GM12878 (cell line): ENCODE measurements around the gene RFLNA. TPM values are rescaled to one million over a fixed set of nuclear protein-coding genes. Genes with fewer than 3 reads are reported as not detected.

ENCODE experiments used
- ATAC-seq: fragments of 200-7000 bp; cut with Tn5 transposase; 3 replicates; pipeline ENCODE4 v1.9.1; 2020; ENCODE audit warnings: mild to moderate bottlenecking, moderate library complexity
- BruUV-seq: library from RNA; stranded (reverse); fragments of 400-500 nt; replicated peaks from 2 replicates; lab custom pipeline; 2021; lab: Mats Ljungman, UMichigan
- CTCF ChIA-PET: fragments of 300-600 bp; sonication (Branson Sonifier 250); formaldehyde crosslinking; extraction: SDS; loops from one replicate; lab custom pipeline; 2021; ENCODE audit warnings: inconsistent platforms; lab: Yijun Ruan, JAX
- POLR2A ChIA-PET: fragments of 350-600 bp; formaldehyde crosslinking; extraction: SDS; loops from one replicate; lab custom pipeline; 2021; ENCODE audit warnings: inconsistent platforms; lab: Charles Lee
- RAD21 ChIA-PET: fragments of 300-600 bp; sonication (Branson Sonifier 250); formaldehyde crosslinking; loops from one replicate; lab custom pipeline; 2023; ENCODE audit warnings: antibody characterized with exemption; ENCODE audit not compliant: unreplicated experiment; lab: Charles Lee
- SMC1A ChIA-PET: fragments of 300-600 bp; sonication (Branson Sonifier 250); formaldehyde crosslinking; loops from one replicate; lab custom pipeline; 2023; ENCODE audit not compliant: unreplicated experiment, uncharacterized antibody; lab: Charles Lee
- DNase-seq: peaks from one replicate; pipeline ENCODE4 v3.0.0-alpha.2; 2011; ENCODE audit warnings: low read depth, low spot score
- FAIRE-seq: peaks from 3 replicates; lab custom pipeline; 2011; peaks lifted over from hg19 to GRCh38; lab: Jason Lieb, UNC
- H2AFZ ChIP-seq: 2 replicates; pipeline ENCODE4 v1.6.0; 2011; ENCODE audit warnings: low read depth, low read length, control low read depth; ENCODE audit not compliant: control insufficient read depth
- H3K27ac ChIP-seq: 2 replicates; pipeline ENCODE4 v1.5.1; 2011; ENCODE audit warnings: control low read depth; ENCODE audit not compliant: control insufficient read depth, insufficient read depth
- H3K27me3 ChIP-seq, 2 experiments: replicated peaks in 1 of 2; 2 replicates each; pipeline versions ENCODE4 v1.6.0 to v1.6.1; 2011; ENCODE audit warnings: low read length in 1 of 2; ENCODE audit not compliant: control insufficient read depth in 2 of 2, insufficient read depth in 2 of 2
- H3K36me3 ChIP-seq, 2 experiments: 2 replicates each; pipeline ENCODE4 v1.5.1; 2011; ENCODE audit warnings: low read length in 1 of 2; ENCODE audit not compliant: control insufficient read depth in 2 of 2, insufficient read depth in 2 of 2
- H3K4me1 ChIP-seq: 2 replicates; pipeline ENCODE4 v1.6.1; 2011; ENCODE audit warnings: mild to moderate bottlenecking, low read length, moderate library complexity, mixed read lengths; ENCODE audit not compliant: control insufficient read depth, insufficient read depth
- H3K4me2 ChIP-seq: 2 replicates; pipeline ENCODE4 v1.6.0; 2011; ENCODE audit warnings: control low read depth; ENCODE audit not compliant: control insufficient read depth, insufficient read depth
- H3K4me3 ChIP-seq: fragments of 200-600 bp; sonication (generic); 2 replicates; pipeline ENCODE4 v1.5.1; 2016
- H3K79me2 ChIP-seq: 2 replicates; pipeline ENCODE4 v1.6.0; 2011; ENCODE audit warnings: low read length; ENCODE audit not compliant: control insufficient read depth, insufficient read depth
- H3K9ac ChIP-seq: 2 replicates; pipeline ENCODE4 v1.8.0; 2011; ENCODE audit warnings: low read length, control low read depth, mixed read lengths; ENCODE audit not compliant: control insufficient read depth, insufficient read depth
- H3K9me3 ChIP-seq: replicated peaks from 3 replicates; pipeline ENCODE4 v1.5.1; 2011; ENCODE audit warnings: mild to moderate bottlenecking, low read length; ENCODE audit not compliant: control insufficient read depth, insufficient read depth
- H4K20me1 ChIP-seq: 2 replicates; pipeline ENCODE4 v1.6.0; 2011; ENCODE audit not compliant: control insufficient read depth, insufficient read depth
- BHLHE40 ChIP-seq, 2 experiments: fragments of 450-650 bp in 1 of 2; IDR thresholded peaks; 2 replicates each; pipeline ENCODE4 v1.6.1; 2011 to 2017; ENCODE audit warnings: low read depth in 2 of 2, borderline replicate concordance in 1 of 2, improper control_type of control experiment in 1 of 2, low read length in 1 of 2, mild to moderate bottlenecking in 1 of 2
- BRCA1 ChIP-seq: IDR thresholded peaks from 2 replicates; pipeline ENCODE4 v1.6.1; 2011; ENCODE audit warnings: low read depth, low read length, improper control_type of control experiment
- MEF2B ChIP-seq: fragments of 450-650 bp; IDR thresholded peaks from 2 replicates; pipeline ENCODE4 v1.6.1; 2018; ENCODE audit warnings: mild to moderate bottlenecking, moderate library complexity; ENCODE audit not compliant: partially characterized antibody, poor library complexity, severe bottlenecking
- POLR2A ChIP-seq: IDR thresholded peaks from 2 replicates; pipeline ENCODE4 v1.6.1; 2011; ENCODE audit warnings: low read depth, mild to moderate bottlenecking, low read length
- RFX5 ChIP-seq: IDR thresholded peaks from 2 replicates; pipeline ENCODE4 v1.6.1; 2011; ENCODE audit warnings: low read depth, low read length, improper control_type of control experiment
- SMC3 ChIP-seq: IDR thresholded peaks from 2 replicates; pipeline ENCODE4 v1.6.1; 2011; ENCODE audit warnings: low read length, improper control_type of control experiment, borderline replicate concordance
- TCF3 ChIP-seq: IDR thresholded peaks from 2 replicates; pipeline ENCODE4 v1.6.1; 2012; ENCODE audit warnings: low read depth, mild to moderate bottlenecking, low read length, borderline replicate concordance; ENCODE audit not compliant: insufficient read depth
- TCF7 ChIP-seq: IDR thresholded peaks from 2 replicates; pipeline ENCODE4 v1.6.1; 2014; ENCODE audit warnings: antibody characterized with exemption, borderline replicate concordance
- ZBTB40 ChIP-seq: fragments of 450-650 bp; IDR thresholded peaks from 2 replicates; pipeline ENCODE4 v1.6.1; 2016; ENCODE audit warnings: mild to moderate bottlenecking, moderate library complexity, borderline replicate concordance
- ZNF274 ChIP-seq: IDR thresholded peaks from one replicate; pipeline ENCODE4 v1.8.0; 2011; ENCODE audit not compliant: insufficient read length, insufficient read depth
- WGBS: methylation state at CpG from one replicate; pipeline ENCODE4 v1.1.6; 2016; ENCODE audit warnings: low lambda C conversion rate; ENCODE audit not compliant: insufficient replicate concordance, insufficient coverage; ENCODE audit errors: missing lambda C conversion rate; 5-methylcytosine and 5-hydroxymethylcytosine counted together
- in situ Hi-C: fragments of 300-500 bp; cut with MboI; formaldehyde crosslinking; loops from 9 replicates; pipeline ENCODE4 v1.14.3; 2018; ENCODE audit warnings: mixed read lengths
- intact Hi-C: fragments of 100-400 bp; cut with micrococcal nuclease; formaldehyde crosslinking; loops from one replicate; pipeline ENCODE4 v1.14.2; 2022; ENCODE audit not compliant: unreplicated experiment
- polyA plus RNA-seq, 11 experiments: library from polyadenylated mRNA; depleted of rRNA in 4 of 11; unstranded in 6 of 11; stranded (reverse) in 5 of 11; fragments of >200 nt; fragmentation: Nextera tagmentation in 4 of 11; fragmentation: Illumina TruSeq in 1 of 11; extraction: Ambion mirVana in 4 of 11; extraction: Trizol in 1 of 11; gene quantifications; 1 replicate in 1 of 11; 2 replicates in 10 of 11; pipeline versions ENCODE4 v1.2.1 to v1.2.3, GENCODE V29; 2011 to 2016; ENCODE audit warnings: inconsistent platforms in 2 of 11, missing spikeins in 2 of 11, low read depth in 1 of 11
- total RNA-seq, 4 experiments: library from RNA; depleted of rRNA in 3 of 4; stranded (reverse); fragments of >200 nt in 3 of 4; fragmentation: Illumina TruSeq in 1 of 4; extraction: Trizol in 1 of 4; gene quantifications; 2 replicates each; pipeline versions ENCODE4 v1.2.1 to v1.2.3, GENCODE V29; 2013 to 2021
- TF ChIP-seq, protein P1 (sequence below): fragments of 150-350 bp; IDR thresholded peaks from 2 replicates; pipeline ENCODE4 v1.6.1; 2014; ENCODE audit warnings: mild to moderate bottlenecking, low read depth, low read length
- TF ChIP-seq, protein P2 (sequence below): IDR thresholded peaks from 2 replicates; pipeline ENCODE4 v1.6.1; 2012; ENCODE audit warnings: low read length, inconsistent platforms
- TF ChIP-seq, protein P3 (sequence below): fragments of 450-650 bp; conservative IDR thresholded peaks from 2 replicates; pipeline ENCODE4 v1.6.1; 2017; ENCODE audit warnings: mild to moderate bottlenecking, moderate library complexity
- TF ChIP-seq, protein P4 (sequence below): IDR thresholded peaks from 2 replicates; pipeline ENCODE4 v1.6.1; 2011; ENCODE audit warnings: borderline replicate concordance, low read depth, mild to moderate bottlenecking, moderate library complexity, low read length; ENCODE audit not compliant: insufficient read depth, poor library complexity, severe bottlenecking

RFLNA gene
- total and polyA plus RNA-seq, 10 of the 15 experiments (the other 5 are each of a cell fraction or from before 2014, with no cell fraction given) = 0.08 TPM; not detected in 9

GRCh38 chr12:124270671-124271070 is 24.2 kb upstream of the RFLNA start:
- Histone ChIP-seq H3K79me2 (no peaks in the 10 kb centered on the region), H3K9me3 (no peaks in the 10 kb centered on the region; the same call in 2 of the 3 replicates), H4K20me1 (no peaks in the 10 kb centered on the region), H3K27me3 (no peaks in the 10 kb centered on the region), H3K9ac (no peak overlapping the region), H3K36me3 (no peaks in the 10 kb centered on the region), H3K27ac (no peak overlapping the region), H3K4me1 (no peaks in the 10 kb centered on the region; the same call in 1 of the 2 replicates), H2AFZ (no peak overlapping the region), H3K4me2 (no peak overlapping the region), H3K4me3 (no peak overlapping the region)
- CTCF ChIA-PET = no interaction called here
- BruUV-seq = no TSS peak
- RAD21 ChIA-PET = no interaction called here
- TF ChIP-seq POLR2A = no peak
- no peak for TF ChIP-seq BHLHE40 (IDR thresholded peaks at IDR 0.05; ENCODE audit: borderline replicate concordance in 1 of 2, low read depth in 2 of 2, low read length in 1 of 2)
- TF ChIP-seq MEF2B = no peak
- TF ChIP-seq BRCA1 = no peak
- TF ChIP-seq ZBTB40 = no peak
- TF ChIP-seq TCF3 = no peak
- TF ChIP-seq SMC3 = no peak
- TF ChIP-seq, protein P1, sequence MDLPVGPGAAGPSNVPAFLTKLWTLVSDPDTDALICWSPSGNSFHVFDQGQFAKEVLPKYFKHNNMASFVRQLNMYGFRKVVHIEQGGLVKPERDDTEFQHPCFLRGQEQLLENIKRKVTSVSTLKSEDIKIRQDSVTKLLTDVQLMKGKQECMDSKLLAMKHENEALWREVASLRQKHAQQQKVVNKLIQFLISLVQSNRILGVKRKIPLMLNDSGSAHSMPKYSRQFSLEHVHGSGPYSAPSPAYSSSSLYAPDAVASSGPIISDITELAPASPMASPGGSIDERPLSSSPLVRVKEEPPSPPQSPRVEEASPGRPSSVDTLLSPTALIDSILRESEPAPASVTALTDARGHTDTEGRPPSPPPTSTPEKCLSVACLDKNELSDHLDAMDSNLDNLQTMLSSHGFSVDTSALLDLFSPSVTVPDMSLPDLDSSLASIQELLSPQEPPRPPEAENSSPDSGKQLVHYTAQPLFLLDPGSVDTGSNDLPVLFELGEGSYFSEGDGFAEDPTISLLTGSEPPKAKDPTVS = no peak
- TF ChIP-seq RFX5 = no peak
- TF ChIP-seq, protein P2, sequence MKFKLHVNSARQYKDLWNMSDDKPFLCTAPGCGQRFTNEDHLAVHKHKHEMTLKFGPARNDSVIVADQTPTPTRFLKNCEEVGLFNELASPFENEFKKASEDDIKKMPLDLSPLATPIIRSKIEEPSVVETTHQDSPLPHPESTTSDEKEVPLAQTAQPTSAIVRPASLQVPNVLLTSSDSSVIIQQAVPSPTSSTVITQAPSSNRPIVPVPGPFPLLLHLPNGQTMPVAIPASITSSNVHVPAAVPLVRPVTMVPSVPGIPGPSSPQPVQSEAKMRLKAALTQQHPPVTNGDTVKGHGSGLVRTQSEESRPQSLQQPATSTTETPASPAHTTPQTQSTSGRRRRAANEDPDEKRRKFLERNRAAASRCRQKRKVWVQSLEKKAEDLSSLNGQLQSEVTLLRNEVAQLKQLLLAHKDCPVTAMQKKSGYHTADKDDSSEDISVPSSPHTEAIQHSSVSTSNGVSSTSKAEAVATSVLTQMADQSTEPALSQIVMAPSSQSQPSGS = no peak
- TF ChIP-seq, protein P3, sequence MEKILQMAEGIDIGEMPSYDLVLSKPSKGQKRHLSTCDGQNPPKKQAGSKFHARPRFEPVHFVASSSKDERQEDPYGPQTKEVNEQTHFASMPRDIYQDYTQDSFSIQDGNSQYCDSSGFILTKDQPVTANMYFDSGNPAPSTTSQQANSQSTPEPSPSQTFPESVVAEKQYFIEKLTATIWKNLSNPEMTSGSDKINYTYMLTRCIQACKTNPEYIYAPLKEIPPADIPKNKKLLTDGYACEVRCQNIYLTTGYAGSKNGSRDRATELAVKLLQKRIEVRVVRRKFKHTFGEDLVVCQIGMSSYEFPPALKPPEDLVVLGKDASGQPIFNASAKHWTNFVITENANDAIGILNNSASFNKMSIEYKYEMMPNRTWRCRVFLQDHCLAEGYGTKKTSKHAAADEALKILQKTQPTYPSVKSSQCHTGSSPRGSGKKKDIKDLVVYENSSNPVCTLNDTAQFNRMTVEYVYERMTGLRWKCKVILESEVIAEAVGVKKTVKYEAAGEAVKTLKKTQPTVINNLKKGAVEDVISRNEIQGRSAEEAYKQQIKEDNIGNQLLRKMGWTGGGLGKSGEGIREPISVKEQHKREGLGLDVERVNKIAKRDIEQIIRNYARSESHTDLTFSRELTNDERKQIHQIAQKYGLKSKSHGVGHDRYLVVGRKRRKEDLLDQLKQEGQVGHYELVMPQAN = no peak
- TF ChIP-seq, protein P4, sequence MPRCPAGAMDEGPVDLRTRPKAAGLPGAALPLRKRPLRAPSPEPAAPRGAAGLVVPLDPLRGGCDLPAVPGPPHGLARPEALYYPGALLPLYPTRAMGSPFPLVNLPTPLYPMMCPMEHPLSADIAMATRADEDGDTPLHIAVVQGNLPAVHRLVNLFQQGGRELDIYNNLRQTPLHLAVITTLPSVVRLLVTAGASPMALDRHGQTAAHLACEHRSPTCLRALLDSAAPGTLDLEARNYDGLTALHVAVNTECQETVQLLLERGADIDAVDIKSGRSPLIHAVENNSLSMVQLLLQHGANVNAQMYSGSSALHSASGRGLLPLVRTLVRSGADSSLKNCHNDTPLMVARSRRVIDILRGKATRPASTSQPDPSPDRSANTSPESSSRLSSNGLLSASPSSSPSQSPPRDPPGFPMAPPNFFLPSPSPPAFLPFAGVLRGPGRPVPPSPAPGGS = no peak
- TF ChIP-seq TCF7 = no peak
- TF ChIP-seq ZNF274 = no peak
- WGBS = 24% methylated on average over 6 of the region's 6 CpGs
- FAIRE-seq (no peak), ATAC-seq (no peak), DNase-seq (no peak)
- intact Hi-C loops = no loop called here
- in situ Hi-C loops = no loop called here
- POLR2A ChIA-PET = no interaction called here
- SMC1A ChIA-PET = no interaction called here
